MCF 10A (cell line): ENCODE data around the gene RPL21. TPM values are rescaled to one million over a fixed set of nuclear protein-coding genes. Genes with fewer than 3 reads are reported as not detected.
"Not testable (repeated sequence)": the region's sequence is repeated elsewhere in the genome, so short reads cannot be mapped to it uniquely, and the experiment has no call there.

Experiments used
- BruUV-seq: library from RNA; stranded (reverse); fragments of 400-500 nt; replicated peaks from 2 replicates; lab custom pipeline; 2021; lab: Mats Ljungman, UMichigan
- CTCF ChIA-PET: fragments of 300-600 bp; sonication (Branson Sonifier 250); formaldehyde crosslinking; extraction: SDS; loops from one replicate; lab custom pipeline; 2021; ENCODE audit warnings: antibody characterized with exemption, inconsistent platforms; lab: Yijun Ruan, JAX
- POLR2A ChIA-PET: fragments of 300-600, 350-650 bp; sonication (Branson Sonifier 250); formaldehyde crosslinking; extraction: SDS; loops from one replicate; lab custom pipeline; 2020; ENCODE audit warnings: antibody characterized with exemption, inconsistent platforms; lab: Yijun Ruan, JAX
- DNase-seq: peaks from one replicate; pipeline ENCODE4 v3.0.0-alpha.2; 2018; ENCODE audit not compliant: unreplicated experiment
- H3K27ac Mint-ChIP-seq: one replicate; pipeline ENCODE4 v1.8.0; 2022; ENCODE audit warnings: mild to moderate bottlenecking, low read depth, mixed read lengths; ENCODE audit not compliant: unreplicated experiment
- H3K27me3 Mint-ChIP-seq: one replicate; pipeline ENCODE4 v1.8.0; 2022; ENCODE audit warnings: mixed read lengths; ENCODE audit not compliant: insufficient read depth, unreplicated experiment
- H3K36me3 Mint-ChIP-seq: one replicate; pipeline ENCODE4 v1.8.0; 2022; ENCODE audit warnings: mild to moderate bottlenecking, moderate library complexity, mixed read lengths; ENCODE audit not compliant: insufficient read depth, unreplicated experiment
- H3K4me1 Mint-ChIP-seq: one replicate; pipeline ENCODE4 v1.8.0; 2022; ENCODE audit warnings: mixed read lengths; ENCODE audit not compliant: insufficient read depth, unreplicated experiment
- H3K4me3 Mint-ChIP-seq: one replicate; pipeline ENCODE4 v1.8.0; 2022; ENCODE audit warnings: mild to moderate bottlenecking, moderate library complexity, mixed read lengths; ENCODE audit not compliant: unreplicated experiment
- H3K9me3 Mint-ChIP-seq: one replicate; pipeline ENCODE4 v1.8.0; 2022; ENCODE audit warnings: mixed read lengths; ENCODE audit not compliant: unreplicated experiment
- CTCF ChIP-seq: fragments of 200-600 bp; IDR thresholded peaks from one replicate; pipeline ENCODE4 v1.8.0; 2022; ENCODE audit warnings: antibody characterized with exemption, mild to moderate bottlenecking; ENCODE audit not compliant: unreplicated experiment
- intact Hi-C: fragments of 100-400 bp; cut with micrococcal nuclease; formaldehyde crosslinking; loops from 2 replicates; pipeline ENCODE4 v1.14.1; 2022
- total RNA-seq: library from RNA; stranded (reverse); gene quantifications from 2 replicates; pipeline ENCODE4 v1.2.3, GENCODE V29; 2022

RPL21 gene
- total RNA-seq, 1 experiment from 2014 or later = 1,293 TPM

GRCh38 chr13:27296496-27296895 is 45.1 kb downstream of the RPL21 start:
- intact Hi-C loops = no loop called here
- H3K4me3 Mint-ChIP-seq = no peak overlapping the region

GRCh38 chr13:27298849-27299248 is 47.5 kb downstream of the RPL21 start:
- CTCF ChIA-PET = interaction anchor here (0.6 to 1.4 kb wide), 2 partner anchors 117 to 528 kb away, joined by 3 to 5 read pairs; no protein-coding TSS in a partner anchor
- no peaks in the 10 kb centered on the region for H3K36me3 Mint-ChIP-seq
- POLR2A ChIA-PET = interaction anchor here (0.6 kb wide), 1 partner anchor 12 kb away, joined by 3 read pairs; no protein-coding TSS in a partner anchor
- no TSS peak for BruUV-seq
- DNase-seq = no peak
- H3K4me3 Mint-ChIP-seq = no peak overlapping the region
- no peak overlapping the region for H3K27ac Mint-ChIP-seq
- peaks cover 30% of the 10 kb centered on the region for H3K27me3 Mint-ChIP-seq
- no peak for TF ChIP-seq CTCF
- H3K4me1 Mint-ChIP-seq = no peaks in the 10 kb centered on the region
- H3K9me3 Mint-ChIP-seq = no peaks in the 10 kb centered on the region
- intact Hi-C loops = no loop called here

More at GRCh38 chr13:27296496-27296895, 45.1 kb downstream of the RPL21 start:
- no peak for DNase-seq
- CTCF ChIA-PET = no interaction called here
- POLR2A ChIA-PET = no interaction called here
- no peak overlapping the region for H3K27ac Mint-ChIP-seq
- H3K4me1 Mint-ChIP-seq = no peaks in the 10 kb centered on the region
- H3K27me3 Mint-ChIP-seq = peaks cover 42% of the 10 kb centered on the region
- H3K36me3 Mint-ChIP-seq = no peaks in the 10 kb centered on the region
- no peaks in the 10 kb centered on the region for H3K9me3 Mint-ChIP-seq
- no peak for TF ChIP-seq CTCF
- BruUV-seq = no TSS peak

- H3K27ac Mint-ChIP-seq, H3K4me3 Mint-ChIP-seq, BruUV-seq, H3K36me3 Mint-ChIP-seq, H3K4me1 Mint-ChIP-seq, H3K9me3 Mint-ChIP-seq, intact Hi-C loops, DNase-seq: not testable (repeated sequence)
- CTCF ChIA-PET = interaction anchor here (0.6 kb wide), 1 partner anchor 209 kb away, joined by 3 read pairs; no protein-coding TSS in a partner anchor
- H3K27me3 Mint-ChIP-seq = peaks cover 14% of the 10 kb centered on the region
- POLR2A ChIA-PET = interaction anchor here (0.9 kb wide), 1 partner anchor 9 kb away, joined by 3 read pairs; no protein-coding TSS in a partner anchor
Observed at GRCh38 chr13:27300406-27300805, 49.0 kb downstream of the RPL21 start.

GRCh38 chr13:27300941-27301586 is 49.7 kb downstream of the RPL21 start:
- intact Hi-C loops = no loop called here
- CTCF ChIA-PET = interaction anchor here (0.6 kb wide), 1 partner anchor 209 kb away, joined by 3 read pairs; no protein-coding TSS in a partner anchor
- H3K27me3 Mint-ChIP-seq = peaks cover 11% of the 10 kb centered on the region
- POLR2A ChIA-PET = interaction anchor here (0.9 kb wide), 1 partner anchor 9 kb away, joined by 3 read pairs; no protein-coding TSS in a partner anchor
- H3K36me3 Mint-ChIP-seq = no peaks in the 10 kb centered on the region
- H3K27ac Mint-ChIP-seq = no peak overlapping the region
- TF ChIP-seq CTCF = no peak
- DNase-seq = no peak
- no TSS peak for BruUV-seq
- H3K4me1 Mint-ChIP-seq = no peaks in the 10 kb centered on the region
- no peaks in the 10 kb centered on the region for H3K9me3 Mint-ChIP-seq
- H3K4me3 Mint-ChIP-seq = no peak overlapping the region
